ENCODE data around the gene ZFP3.
"Not testable (repeated sequence)": the region's sequence is repeated elsewhere in the genome, so short reads cannot be mapped to it uniquely, and the experiment has no call there.

Gene ZFP3

DNA sequence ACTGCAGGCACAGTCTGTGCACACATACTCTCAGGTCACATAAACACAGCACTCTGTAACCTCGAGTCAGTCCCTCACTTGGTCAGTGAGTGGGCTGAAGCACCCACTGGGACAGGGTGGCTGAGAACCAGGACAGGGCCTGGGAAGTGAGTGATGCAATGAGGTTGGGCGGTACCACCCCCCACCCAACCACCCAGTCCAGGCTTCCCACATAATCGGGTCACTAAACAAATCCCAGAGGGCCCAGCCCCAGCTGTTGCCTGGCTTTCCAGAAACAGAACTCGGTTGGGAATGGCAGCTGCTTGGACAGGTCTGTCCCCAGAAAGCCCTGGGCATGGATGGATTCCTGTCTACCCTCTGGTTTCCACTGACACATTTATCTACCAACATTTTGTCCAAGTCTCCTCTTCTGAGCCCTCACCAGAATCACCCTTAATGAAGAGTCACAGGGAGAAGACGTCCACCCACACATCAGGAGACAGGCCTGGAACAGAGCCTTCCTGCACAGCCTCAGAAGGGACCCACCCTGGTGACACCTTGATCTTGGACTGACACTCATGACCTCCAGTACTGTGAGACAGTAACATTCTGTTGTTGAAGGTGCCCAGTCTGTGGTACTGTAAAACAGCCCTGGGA, 46.0 kb downstream of the ZFP3 start:
- H3K9me3 Mint-ChIP-seq, H3K27ac Mint-ChIP-seq, H3K36me3 Mint-ChIP-seq, CTCF ChIA-PET, DNase-seq, H3K4me1 Mint-ChIP-seq, H3K4me3 Mint-ChIP-seq: not testable (repeated sequence)
- peaks cover 73% of the 10 kb centered on the region for H3K27me3 Mint-ChIP-seq

DNA sequence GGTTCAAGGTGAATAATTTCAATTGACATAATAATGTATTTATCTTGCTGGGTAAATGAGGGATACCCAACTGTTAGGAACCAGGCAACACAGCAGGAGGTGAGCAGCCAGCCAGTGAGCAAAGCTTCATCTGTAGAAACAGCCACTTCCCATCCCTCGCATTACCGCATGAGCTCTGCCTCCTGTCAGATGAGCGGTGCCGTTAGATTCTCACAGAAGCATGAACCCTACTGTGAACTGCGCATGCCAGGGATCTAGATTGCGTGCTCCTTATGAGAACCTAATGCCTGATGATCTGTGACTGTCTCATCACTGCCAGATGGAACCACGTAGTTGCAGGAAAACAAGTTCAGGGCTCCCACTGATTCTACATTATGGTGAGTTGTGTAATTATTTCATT, 46.6 kb downstream of the ZFP3 start:
- CTCF ChIA-PET, H3K36me3 Mint-ChIP-seq, DNase-seq, H3K4me3 Mint-ChIP-seq, H3K27ac Mint-ChIP-seq, H3K9me3 Mint-ChIP-seq, H3K4me1 Mint-ChIP-seq: not testable (repeated sequence)
- H3K27me3 Mint-ChIP-seq = peaks cover 66% of the 10 kb centered on the region

DNA sequence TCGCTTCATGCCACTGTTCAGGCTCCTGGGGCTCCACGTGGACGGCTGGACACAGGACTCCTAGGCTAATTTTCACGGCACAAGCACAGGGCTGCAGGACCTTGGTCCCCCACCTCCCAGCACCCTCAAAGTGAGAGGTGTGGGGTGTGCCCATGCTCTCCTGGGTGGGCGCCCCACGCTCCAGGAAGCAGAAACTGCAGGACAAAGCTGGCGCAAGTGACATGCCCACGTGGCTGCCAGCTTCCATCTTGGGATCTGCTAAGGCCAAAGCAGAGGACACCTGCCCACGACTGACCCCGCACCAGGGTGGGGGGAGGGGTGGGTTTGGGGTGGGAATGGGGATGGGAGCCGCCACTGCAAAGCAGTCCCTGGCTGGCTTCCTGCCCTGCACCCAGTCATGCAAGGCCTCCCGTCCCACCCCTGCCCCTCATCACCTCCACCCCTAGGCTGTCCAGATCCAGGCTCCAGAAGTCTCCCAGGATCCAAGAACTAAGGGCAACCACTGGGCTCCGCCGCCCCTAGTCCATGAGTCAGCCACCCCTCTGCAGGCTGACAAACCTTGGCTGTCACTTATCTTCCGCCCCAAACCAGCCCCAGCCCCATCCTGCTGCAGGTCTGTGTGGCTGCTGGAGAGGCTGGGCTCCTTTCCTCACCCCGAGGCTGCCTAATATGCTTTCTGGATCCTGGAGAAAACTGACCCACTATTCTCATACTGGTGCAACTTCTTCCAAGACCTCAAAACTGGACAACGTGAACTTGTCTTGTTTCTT, 48.6 kb downstream of the ZFP3 start:
- CTCF ChIA-PET = no interaction called here
- no peak overlapping the region for H3K27ac Mint-ChIP-seq
- H3K4me3 Mint-ChIP-seq = no peak overlapping the region
- DNase-seq = no peak
- H3K36me3 Mint-ChIP-seq = no peaks in the 10 kb centered on the region
- peaks cover 3% of the 10 kb centered on the region for H3K4me1 Mint-ChIP-seq
- H3K27me3 Mint-ChIP-seq = peaks cover 51% of the 10 kb centered on the region
- no peaks in the 10 kb centered on the region for H3K9me3 Mint-ChIP-seq

DNA sequence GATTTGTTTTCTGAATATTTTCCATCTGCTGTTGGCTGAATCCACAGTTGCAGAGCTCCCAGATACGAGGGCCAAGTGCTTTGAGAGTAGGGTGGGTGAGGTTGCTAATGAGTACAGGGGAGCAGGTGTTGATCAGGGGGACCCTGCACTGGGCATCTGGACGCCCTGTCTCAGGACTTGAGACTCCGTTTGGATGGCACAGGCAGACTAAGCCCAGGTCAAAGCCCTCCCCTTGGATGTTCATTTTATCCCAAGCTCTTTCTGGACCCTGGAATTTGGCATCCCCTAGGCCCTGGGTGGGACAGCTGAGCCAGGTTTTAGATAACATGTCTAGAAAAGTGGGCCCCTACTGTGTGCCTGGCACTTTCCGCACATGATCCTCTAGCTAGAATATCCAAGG, 49.6 kb downstream of the ZFP3 start:
- DNase-seq = no peak
- CTCF ChIA-PET = no interaction called here
- H3K36me3 Mint-ChIP-seq = no peaks in the 10 kb centered on the region
- H3K4me1 Mint-ChIP-seq = no peaks in the 10 kb centered on the region
- H3K27ac Mint-ChIP-seq = no peak overlapping the region
- no peak overlapping the region for H3K4me3 Mint-ChIP-seq
- H3K9me3 Mint-ChIP-seq = no peaks in the 10 kb centered on the region
- H3K27me3 Mint-ChIP-seq = peaks cover 44% of the 10 kb centered on the region

DNA sequence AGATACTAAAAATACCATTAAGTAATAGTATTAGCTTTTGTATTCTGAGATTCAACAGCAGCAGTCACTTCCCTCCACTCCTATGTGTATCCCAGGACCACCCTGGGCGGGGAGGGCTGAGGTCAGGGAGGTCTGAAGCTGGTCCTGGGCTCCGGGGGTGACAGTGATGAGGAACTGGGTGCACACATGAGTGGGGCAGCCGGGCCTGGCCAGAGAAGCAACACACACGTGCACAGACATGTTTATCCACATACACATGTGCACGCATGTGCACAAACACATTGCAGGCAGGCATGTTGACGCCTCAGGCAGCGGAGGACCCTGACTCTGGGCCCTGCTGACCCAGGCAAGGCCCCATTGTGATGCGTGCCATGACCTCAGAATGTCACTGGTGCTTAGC, 50.1 kb downstream of the ZFP3 start:
- H3K4me3 Mint-ChIP-seq = not testable (repeated sequence)

DNA sequence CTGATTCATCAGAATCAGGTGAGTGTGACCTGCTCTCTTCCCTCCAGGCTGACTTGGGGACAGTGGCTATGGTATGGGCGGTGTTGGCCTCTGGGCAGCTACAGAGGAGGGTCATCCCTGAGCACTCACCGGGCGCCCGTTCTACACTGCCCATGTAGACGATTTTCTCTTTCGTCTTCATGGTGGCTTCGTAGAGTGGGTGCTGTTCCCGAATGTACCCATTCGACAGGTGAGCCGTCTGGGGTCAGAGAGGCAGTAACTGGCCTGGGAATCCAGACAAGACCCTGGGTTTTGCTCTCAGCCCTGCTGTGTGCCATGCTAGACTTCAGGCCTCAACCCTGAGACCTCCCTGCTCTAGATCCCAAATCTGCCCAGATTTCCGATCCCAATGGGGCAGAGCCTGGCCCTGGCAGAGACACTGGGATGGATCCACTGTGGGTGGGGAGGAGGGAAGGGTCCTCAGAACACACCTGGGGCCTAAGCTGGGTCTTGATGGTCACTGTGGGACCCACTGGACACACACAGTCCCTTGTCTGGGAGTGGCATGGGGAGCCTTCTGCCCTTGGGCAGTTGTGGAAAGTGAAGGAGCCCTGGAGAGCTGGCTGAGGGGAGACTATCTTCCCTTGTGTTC, 50.8 kb downstream of the ZFP3 start:
- H3K27me3 Mint-ChIP-seq = peaks cover 40% of the 10 kb centered on the region
- no peaks in the 10 kb centered on the region for H3K36me3 Mint-ChIP-seq
- H3K9me3 Mint-ChIP-seq = no peaks in the 10 kb centered on the region
- H3K27ac Mint-ChIP-seq = no peak overlapping the region
- H3K4me1 Mint-ChIP-seq = no peaks in the 10 kb centered on the region
- CTCF ChIA-PET = no interaction called here
- DNase-seq = no peak
- H3K4me3 Mint-ChIP-seq = no peak overlapping the region

More for the DNA sequence above, 50.1 kb downstream of the ZFP3 start:
- H3K36me3 Mint-ChIP-seq, DNase-seq, H3K9me3 Mint-ChIP-seq, H3K27ac Mint-ChIP-seq, CTCF ChIA-PET, H3K4me1 Mint-ChIP-seq: not testable (repeated sequence)
- peaks cover 42% of the 10 kb centered on the region for H3K27me3 Mint-ChIP-seq

DNA sequence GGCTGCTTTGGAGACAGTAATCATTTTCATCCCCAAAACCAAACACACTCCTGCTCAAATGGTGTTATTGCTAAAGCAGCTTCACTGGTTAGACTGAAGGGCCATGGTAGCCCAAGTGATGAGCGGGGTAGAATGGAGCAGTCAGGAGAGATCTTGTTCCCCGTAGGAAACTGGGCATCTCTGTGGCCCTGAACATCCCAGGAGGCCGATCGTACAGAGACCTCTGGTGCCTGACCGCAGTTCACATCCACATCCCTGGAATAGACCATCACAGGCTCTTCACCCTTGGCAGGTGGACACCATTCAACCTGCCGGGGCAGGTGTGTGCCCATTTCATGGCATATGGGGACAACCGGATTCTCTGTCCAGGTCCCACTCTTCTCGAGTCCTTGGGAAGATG, 51.5 kb downstream of the ZFP3 start:
- H3K27ac Mint-ChIP-seq, DNase-seq, H3K4me1 Mint-ChIP-seq, H3K9me3 Mint-ChIP-seq, H3K4me3 Mint-ChIP-seq, CTCF ChIA-PET, H3K36me3 Mint-ChIP-seq: not testable (repeated sequence)
- peaks cover 37% of the 10 kb centered on the region for H3K27me3 Mint-ChIP-seq

DNA sequence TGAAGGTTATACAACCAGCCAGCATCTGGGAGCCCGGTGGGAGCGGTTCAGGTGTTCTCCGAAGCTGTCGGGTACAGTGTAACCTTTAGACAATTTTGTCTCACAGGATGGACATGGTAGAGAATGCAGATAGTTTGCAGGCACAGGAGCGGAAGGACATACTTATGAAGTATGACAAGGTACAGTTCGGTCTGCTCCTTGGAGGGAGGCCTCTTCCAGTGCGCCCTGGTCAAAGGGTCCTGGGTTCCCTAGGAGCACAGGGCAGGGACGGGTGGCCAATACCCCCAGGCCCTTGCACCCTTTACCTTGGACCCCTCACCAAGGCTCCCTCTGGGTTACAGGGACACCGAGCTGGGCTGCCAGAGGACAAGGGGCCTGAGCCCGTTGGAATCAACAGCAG, 52.0 kb downstream of the ZFP3 start:
- H3K36me3 Mint-ChIP-seq, H3K4me1 Mint-ChIP-seq, H3K27ac Mint-ChIP-seq, H3K9me3 Mint-ChIP-seq, H3K4me3 Mint-ChIP-seq, CTCF ChIA-PET, DNase-seq: not testable (repeated sequence)
- peaks cover 35% of the 10 kb centered on the region for H3K27me3 Mint-ChIP-seq

DNA sequence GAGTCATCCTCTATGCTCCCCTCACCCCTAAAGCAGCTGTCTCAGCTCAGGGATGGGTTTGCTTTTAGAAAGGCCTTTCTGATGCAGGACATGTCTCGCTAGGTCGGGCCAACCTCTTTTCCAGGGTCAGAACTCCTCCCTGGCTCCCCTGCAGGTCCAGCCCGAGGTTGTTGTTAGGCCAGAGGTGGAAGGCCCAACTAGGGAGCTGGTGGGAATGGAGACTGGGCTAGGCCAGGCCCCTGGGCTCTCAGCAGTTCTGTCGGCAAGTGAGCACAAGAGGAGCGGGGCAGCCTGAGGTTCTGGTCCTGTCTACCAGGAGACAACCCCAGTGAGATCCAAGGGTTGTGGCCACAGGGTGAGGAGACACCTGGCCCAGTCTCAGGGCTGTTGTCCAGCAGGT, 52.4 kb downstream of the ZFP3 start:
- DNase-seq, H3K4me3 Mint-ChIP-seq, H3K9me3 Mint-ChIP-seq, H3K36me3 Mint-ChIP-seq, CTCF ChIA-PET, H3K4me1 Mint-ChIP-seq, H3K27ac Mint-ChIP-seq: not testable (repeated sequence)
- peaks cover 32% of the 10 kb centered on the region for H3K27me3 Mint-ChIP-seq

DNA sequence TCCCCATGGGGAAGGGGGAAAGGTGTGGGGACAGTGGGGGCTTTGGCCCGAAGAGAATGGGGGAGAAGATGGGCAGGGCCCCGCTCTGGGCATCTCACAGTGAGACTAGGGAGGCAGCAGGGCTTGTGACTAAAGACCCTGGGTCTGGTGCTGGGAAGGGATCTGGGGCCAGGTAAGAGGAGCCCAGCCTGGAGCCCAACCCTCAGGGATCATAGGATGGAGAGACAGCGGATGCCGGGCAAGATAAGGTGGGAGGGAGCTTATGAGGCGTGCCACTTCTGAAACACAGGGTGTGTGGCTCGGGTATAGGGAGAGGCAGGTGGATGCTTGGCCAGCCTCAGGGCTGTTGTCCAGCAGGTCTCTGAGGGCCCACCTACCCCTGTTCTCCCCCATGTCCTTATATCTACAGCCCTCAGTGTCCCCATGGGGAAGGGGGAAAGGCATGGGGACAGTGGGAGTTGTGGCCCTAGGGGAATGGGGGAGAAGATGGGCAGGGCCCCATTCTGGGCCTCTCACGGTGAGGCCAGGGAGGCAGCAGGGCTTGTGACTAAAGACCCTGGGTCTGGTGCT, 53.0 kb downstream of the ZFP3 start:
- Mint-ChIP-seq H3K4me1 (no peaks in the 10 kb centered on the region), H3K4me3 (no peak overlapping the region), H3K27me3 (peaks cover 27% of the 10 kb centered on the region), H3K36me3 (no peaks in the 10 kb centered on the region), H3K9me3 (no peaks in the 10 kb centered on the region), H3K27ac (no peak overlapping the region)
- CTCF ChIA-PET = no interaction called here
- no peak for DNase-seq

DNA sequence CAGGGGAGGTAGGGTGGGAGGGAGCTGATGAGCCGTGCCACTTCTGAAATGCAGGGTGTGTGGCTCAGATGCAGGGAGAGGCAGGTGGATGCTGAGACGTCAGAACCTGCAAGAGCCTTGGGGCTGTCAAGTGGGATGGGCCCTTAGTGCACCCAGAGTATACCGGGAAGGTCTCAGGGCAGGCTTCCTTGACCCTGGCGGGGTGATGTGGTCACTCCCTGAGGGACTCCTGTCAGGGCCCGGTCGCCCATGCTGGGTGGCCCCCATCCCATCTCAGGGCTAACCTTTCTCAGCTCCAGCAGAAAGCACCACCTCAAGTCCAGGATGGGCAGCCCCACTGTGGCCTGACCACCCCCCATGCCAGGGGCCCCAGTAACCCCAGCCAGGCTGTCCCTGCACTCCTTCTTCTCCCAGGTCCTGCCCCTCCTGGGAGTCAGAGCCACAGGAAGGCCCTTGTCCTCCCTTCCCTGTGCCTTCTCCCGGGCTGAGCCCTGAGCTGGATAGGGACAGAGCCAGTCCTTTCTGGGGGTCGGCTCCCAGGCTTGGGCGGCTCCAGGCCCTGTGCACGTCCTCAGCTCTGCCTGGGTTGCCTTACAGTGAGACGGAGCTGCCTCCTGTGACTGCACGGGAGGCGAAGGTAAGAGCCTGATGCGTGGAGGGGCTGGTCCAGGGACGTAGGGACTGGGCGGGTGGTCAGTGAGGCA, 53.7 kb downstream of the ZFP3 start:
- DNase-seq, CTCF ChIA-PET: not testable (repeated sequence)

DNA sequence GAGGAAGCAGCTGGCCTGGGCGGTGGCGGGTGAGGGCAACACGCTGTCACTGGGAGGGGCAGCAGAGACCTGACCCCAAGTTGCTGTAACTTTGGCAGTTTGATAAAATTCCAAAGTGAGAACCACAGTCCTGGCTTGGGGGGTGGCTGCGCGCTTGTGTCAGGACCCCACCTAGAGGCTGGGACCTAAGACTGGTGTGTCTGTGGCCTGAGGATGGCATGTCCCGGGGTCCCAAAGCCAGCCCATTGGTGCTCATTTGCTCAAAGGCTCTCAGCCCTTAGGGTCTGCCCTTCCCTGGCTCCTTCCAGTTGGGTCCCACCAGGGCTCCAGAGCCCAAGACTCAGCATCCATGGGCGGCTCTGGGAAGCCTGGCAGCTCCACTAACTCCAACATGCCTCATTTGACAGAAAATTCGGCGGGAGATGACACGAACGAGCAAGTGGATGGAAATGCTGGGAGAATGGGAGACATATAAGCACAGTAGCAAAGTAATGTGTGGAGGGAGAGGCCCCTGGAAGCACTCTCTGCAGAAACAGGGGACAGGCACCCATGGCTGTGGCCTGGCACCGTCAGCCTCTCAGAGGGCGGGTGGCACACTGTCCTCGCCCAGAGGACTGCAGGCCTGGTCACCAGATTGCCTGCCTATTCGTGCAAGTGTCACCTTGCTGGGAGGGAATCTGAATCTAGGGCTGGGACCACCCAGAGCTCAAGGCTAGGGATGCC, 54.4 kb downstream of the ZFP3 start:
- peaks cover 18% of the 10 kb centered on the region for H3K27me3 Mint-ChIP-seq
- H3K4me3 Mint-ChIP-seq, H3K27ac Mint-ChIP-seq, CTCF ChIA-PET, H3K36me3 Mint-ChIP-seq, H3K4me1 Mint-ChIP-seq, H3K9me3 Mint-ChIP-seq, DNase-seq: not testable (repeated sequence)

More for the DNA sequence above, 53.7 kb downstream of the ZFP3 start:
- not testable (repeated sequence) for H3K4me1 Mint-ChIP-seq, H3K27ac Mint-ChIP-seq, H3K9me3 Mint-ChIP-seq, H3K36me3 Mint-ChIP-seq, H3K4me3 Mint-ChIP-seq
- H3K27me3 Mint-ChIP-seq = peaks cover 23% of the 10 kb centered on the region

DNA sequence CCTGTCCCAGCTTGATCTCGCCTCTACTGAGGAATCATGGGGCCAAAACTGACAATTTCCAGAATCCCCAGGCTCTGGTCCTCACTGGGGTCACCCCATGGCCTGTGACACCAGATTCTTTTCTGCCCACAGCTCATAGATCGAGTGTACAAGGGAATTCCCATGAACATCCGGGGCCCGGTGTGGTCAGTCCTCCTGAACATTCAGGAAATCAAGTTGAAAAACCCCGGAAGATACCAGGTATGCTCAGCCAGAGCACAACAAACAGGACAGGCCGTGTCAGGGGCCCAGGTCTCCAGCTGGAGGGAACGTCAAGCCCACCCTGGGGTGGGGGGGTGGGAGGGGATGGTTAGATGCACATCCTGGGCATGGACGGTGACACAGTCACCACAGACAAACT, 55.0 kb downstream of the ZFP3 start:
- Mint-ChIP-seq H3K27ac (no peak overlapping the region), H3K27me3 (peaks cover 18% of the 10 kb centered on the region), H3K4me1 (no peaks in the 10 kb centered on the region), H3K4me3 (no peak overlapping the region), H3K36me3 (no peaks in the 10 kb centered on the region), H3K9me3 (no peaks in the 10 kb centered on the region)
- no peak for DNase-seq
- CTCF ChIA-PET = no interaction called here

DNA sequence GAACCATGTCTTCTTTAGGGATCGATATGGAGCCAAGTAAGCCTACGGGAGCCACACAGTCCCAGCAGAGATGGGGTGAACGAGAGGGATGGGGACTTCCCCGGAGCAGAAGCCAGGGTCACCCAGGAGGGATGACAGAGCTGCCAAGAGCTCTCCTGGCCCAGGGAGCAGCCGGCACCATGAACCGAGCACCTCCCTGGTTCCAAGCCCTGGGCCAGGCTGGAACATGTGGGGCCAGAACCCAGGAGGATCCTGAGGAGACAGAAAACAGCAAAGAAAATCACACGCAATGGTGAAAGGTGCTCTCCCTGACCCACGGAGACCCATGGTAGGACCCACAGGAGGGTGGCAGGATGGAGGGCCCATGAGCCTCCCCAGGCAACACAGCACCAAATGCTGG, 55.7 kb downstream of the ZFP3 start:
- not testable (repeated sequence) for H3K4me1 Mint-ChIP-seq, DNase-seq, H3K9me3 Mint-ChIP-seq, H3K4me3 Mint-ChIP-seq, H3K27ac Mint-ChIP-seq, H3K36me3 Mint-ChIP-seq
- H3K27me3 Mint-ChIP-seq = peaks cover 18% of the 10 kb centered on the region
- CTCF ChIA-PET = interaction anchor here (0.5 kb wide), 1 partner anchor 223 kb away, joined by 4 read pairs; no protein-coding TSS in a partner anchor

Measured in activated naive CD4-positive, alpha-beta T cell treated with anti-CD3 and anti-CD28 coated beads, Interleukin-2, amount 10 ng/mL, durations not matched to agents 7 days and 5 days (primary cell).